CD14-positive monocyte (primary cell): ENCODE results near the gene RPL7A. TPM values are rescaled to one million over a fixed set of nuclear protein-coding genes. Genes with fewer than 3 reads are reported as not detected.
A peak's percentile ranks its signal among the peaks of the same experiment; 100 is the strongest.

ENCODE experiments used
- DNase-seq, 3 donors: peaks; one replicate each; pipeline ENCODE4 v3.0.0-alpha.2; 2011 to 2022
- H2AFZ ChIP-seq: 2 replicates; pipeline ENCODE4 v1.6.0; 2012; ENCODE audit warnings: mild to moderate bottlenecking, low read depth, low read length, inconsistent platforms; ENCODE audit not compliant: insufficient read depth, poor library complexity, severe bottlenecking
- H3K27ac ChIP-seq, 2 donors: 1 replicate in 1 of 2; 2 replicates in 1 of 2; pipeline ENCODE4 v1.5.1; 2012 to 2013; ENCODE audit warnings: low read length in 2 of 2, control low read depth in 1 of 2, inconsistent platforms in 1 of 2, low read depth in 1 of 2, mild to moderate bottlenecking in 1 of 2
- H3K27me3 ChIP-seq, 2 donors: one replicate each; pipeline versions ENCODE4 v1.6.0 to v1.6.1; 2011 to 2013; ENCODE audit warnings: low read length in 2 of 2; ENCODE audit not compliant: control insufficient read depth in 2 of 2, insufficient read depth in 2 of 2
- H3K36me3 ChIP-seq, 2 donors: replicated peaks in 1 of 2; 1 replicate in 1 of 2; 2 replicates in 1 of 2; pipeline versions ENCODE4 v1.5.1 to v1.6.1; 2012 to 2013; ENCODE audit warnings: low read length in 2 of 2, control low read depth in 1 of 2, inconsistent platforms in 1 of 2, mild to moderate bottlenecking in 1 of 2; ENCODE audit not compliant: insufficient read depth in 2 of 2, control insufficient read depth in 1 of 2
- H3K4me1 ChIP-seq, 2 donors: 1 replicate in 1 of 2; 2 replicates in 1 of 2; pipeline versions ENCODE4 v1.5.1 to v1.6.1; 2012 to 2013; ENCODE audit warnings: low read length in 2 of 2, control low read depth in 1 of 2, inconsistent platforms in 1 of 2, mild to moderate bottlenecking in 1 of 2, moderate library complexity in 1 of 2; ENCODE audit not compliant: insufficient read depth in 2 of 2, control insufficient read depth in 1 of 2
- H3K4me2 ChIP-seq: replicated peaks from 2 replicates; pipeline ENCODE3; 2012; ENCODE audit warnings: low read length, moderate library complexity, mild to moderate bottlenecking; ENCODE audit not compliant: poor library complexity, severe bottlenecking; ENCODE audit errors: extremely low read depth
- H3K4me3 ChIP-seq, 3 experiments: fragments of 200-600 bp in 1 of 3; sonication (generic) in 1 of 3; replicated peaks in 1 of 3; 1 replicate in 2 of 3; 2 replicates in 1 of 3; pipeline ENCODE4 v1.5.1; 2011 to 2013; ENCODE audit warnings: low read length in 3 of 3, mild to moderate bottlenecking in 3 of 3, control low read depth in 2 of 3, low read depth in 2 of 3, inconsistent platforms in 1 of 3, moderate library complexity in 1 of 3
- H3K79me2 ChIP-seq: 2 replicates; pipeline ENCODE4 v1.6.0; 2012; ENCODE audit warnings: mild to moderate bottlenecking, control low read depth, inconsistent platforms, low read length, moderate library complexity; ENCODE audit not compliant: insufficient read depth
- H3K9ac ChIP-seq: 2 replicates; pipeline ENCODE4 v1.6.0; 2017; ENCODE audit warnings: low read length, mild to moderate bottlenecking; ENCODE audit not compliant: insufficient read depth, poor library complexity, severe bottlenecking
- H3K9me3 ChIP-seq, 2 donors: replicated peaks in 1 of 2; 1 replicate in 1 of 2; 2 replicates in 1 of 2; pipeline versions ENCODE4 v1.5.1 to v1.6.1; 2012 to 2013; ENCODE audit warnings: low read length in 2 of 2, control low read depth in 1 of 2; ENCODE audit not compliant: control insufficient read depth in 1 of 2, insufficient read depth in 1 of 2
- H4K20me1 ChIP-seq: 2 replicates; pipeline ENCODE4 v1.6.0; 2012; ENCODE audit warnings: mild to moderate bottlenecking, low read length, control low read depth, moderate library complexity; ENCODE audit not compliant: insufficient read depth
- H3K27ac Mint-ChIP-seq, 7 donors: one replicate each; pipeline ENCODE4 v1.8.0; 2020; ENCODE audit warnings: mild to moderate bottlenecking in 7 of 7, mixed read lengths in 7 of 7, moderate library complexity in 6 of 7, inconsistent platforms in 2 of 7
- H3K27me3 Mint-ChIP-seq, 3 donors: one replicate each; pipeline ENCODE4 v1.8.0; 2021 to 2022; ENCODE audit warnings: low read depth in 3 of 3, mild to moderate bottlenecking in 3 of 3, mixed read lengths in 3 of 3, moderate library complexity in 3 of 3, inconsistent platforms in 1 of 3
- H3K36me3 Mint-ChIP-seq, 2 donors: one replicate each; pipeline ENCODE4 v1.8.0; 2020; ENCODE audit warnings: mixed read lengths in 2 of 2, inconsistent platforms in 1 of 2, mild to moderate bottlenecking in 1 of 2
- H3K4me1 Mint-ChIP-seq: one replicate; pipeline ENCODE4 v1.8.0; 2020; ENCODE audit warnings: mild to moderate bottlenecking, mixed read lengths
- H3K4me3 Mint-ChIP-seq, 2 donors: one replicate each; pipeline ENCODE4 v1.8.0; 2020; ENCODE audit warnings: mild to moderate bottlenecking in 2 of 2, mixed read lengths in 2 of 2, moderate library complexity in 1 of 2
- H3K9me3 Mint-ChIP-seq, 7 donors: one replicate each; pipeline ENCODE4 v1.8.0; 2020 to 2022; ENCODE audit warnings: mixed read lengths in 7 of 7, mild to moderate bottlenecking in 6 of 7, moderate library complexity in 6 of 7, inconsistent platforms in 2 of 7
- CTCF ChIP-seq: fragments of 200-600 bp; IDR thresholded peaks from one replicate; pipeline ENCODE4 v1.8.0; 2022; ENCODE audit warnings: antibody characterized with exemption, mild to moderate bottlenecking
- WGBS: methylation state at CpG from one replicate; pipeline ENCODE4 v1.1.5; 2013; ENCODE audit warnings: missing lambda C conversion rate; ENCODE audit not compliant: insufficient coverage; 5-methylcytosine and 5-hydroxymethylcytosine counted together
- intact Hi-C, 2 donors: fragments of 100-400 bp; cut with micrococcal nuclease; formaldehyde crosslinking; loops; one replicate each; pipeline versions ENCODE4 v1.15.0 to v1.15.1; 2023
- polyA plus RNA-seq, 3 donors: library from polyadenylated mRNA; depleted of rRNA in 1 of 3; unstranded in 2 of 3; stranded (reverse) in 1 of 3; fragments of 300-500 nt in 2 of 3; fragments of >200 nt in 1 of 3; fragmentation: Illumina TruSeq in 2 of 3; gene quantifications; 1 replicate in 2 of 3; 2 replicates in 1 of 3; pipeline ENCODE4 v1.2.3, GENCODE V29; 2012 to 2021

Gene RPL7A
- polyA plus RNA-seq, 3 donors = 390 to 2,322 (median 437) TPM

GRCh38 chr9:133370685-133371084 is 22.7 kb downstream of the RPL7A start:
- Histone ChIP-seq H3K27me3 (no peaks in the 10 kb centered on the region), H3K9ac (peak overlapping the region; percentile 29), H3K36me3 (peaks cover 54 to 69% of the 10 kb centered on the region in 2 donors), H4K20me1 (peaks cover 97% of the 10 kb centered on the region), H3K4me3 (no peak overlapping the region), H3K9me3 (no peaks in the 10 kb centered on the region), H3K79me2 (peaks cover 100% of the 10 kb centered on the region), H3K4me1 (peaks cover 15 to 42% of the 10 kb centered on the region in 2 donors), H3K4me2 (no peak overlapping the region), H2AFZ (no peak overlapping the region), H3K27ac (peak overlapping the region in 1 of 2 donors; percentile 59)
- WGBS = 80% methylated on average over 1 of the region's 9 CpGs
- Mint-ChIP-seq H3K4me3 (no peak overlapping the region), H3K9me3 (no peaks in the 10 kb centered on the region), H3K36me3 (peaks cover 50 to 70% of the 10 kb centered on the region in 2 donors), H3K27ac (peak overlapping the region in 3 of 7 donors; percentile 18 to 89 (median 47)), H3K4me1 (peaks cover 54% of the 10 kb centered on the region), H3K27me3 (no peaks in the 10 kb centered on the region)
- intact Hi-C loops = loop anchor here in 1 of 2 donors (10.0 kb wide), 1 partner anchor 336 kb away; the partner anchor contains the start of gene GTF3C5
- no peak for TF ChIP-seq CTCF
- no peak for DNase-seq

GRCh38 chr9:133371261-133371711 is 23.3 kb downstream of the RPL7A start:
- Histone ChIP-seq H3K4me1 (peaks cover 16 to 44% of the 10 kb centered on the region in 2 donors), H3K79me2 (peaks cover 95% of the 10 kb centered on the region), H3K4me3 (no peak overlapping the region), H3K36me3 (peaks cover 48 to 63% of the 10 kb centered on the region in 2 donors), H4K20me1 (peaks cover 91% of the 10 kb centered on the region), H3K27me3 (no peaks in the 10 kb centered on the region), H3K27ac (peak overlapping the region in 1 of 2 donors; percentile 59), H3K4me2 (peak overlapping the region; percentile 2), H2AFZ (no peak overlapping the region), H3K9me3 (no peaks in the 10 kb centered on the region), H3K9ac (peak overlapping the region; percentile 29)
- intact Hi-C loops = loop anchor here in 1 of 2 donors (10.0 kb wide), 1 partner anchor 336 kb away; the partner anchor contains the start of gene GTF3C5
- no peak for DNase-seq
- no peak overlapping the region for H3K4me3 Mint-ChIP-seq
- H3K9me3 Mint-ChIP-seq = no peaks in the 10 kb centered on the region
- peaks cover 44 to 64% of the 10 kb centered on the region in 2 donors for H3K36me3 Mint-ChIP-seq
- TF ChIP-seq CTCF = no peak
- 67% methylated on average over 3 of the region's 12 CpGs for WGBS
- H3K4me1 Mint-ChIP-seq = peaks cover 54% of the 10 kb centered on the region
- H3K27me3 Mint-ChIP-seq = no peaks in the 10 kb centered on the region
- H3K27ac Mint-ChIP-seq = peak overlapping the region in 6 of 7 donors; percentile 18 to 89 (median 75)
